Measurements from ENCODE around the gene RASSF3.

- TF ChIP-seq CTCF (IDR thresholded peaks at IDR 0.05) (no peak), POLR2AphosphoS5 (IDR thresholded peaks at IDR 0.05) (no peak), EP300 (IDR thresholded peaks at IDR 0.05) (no peak)
Measured at GRCh38 chr12:64571411-64571810, 38.9 kb upstream of the RASSF3 start.

Measured in sigmoid colon (tissue), 4 donors.